IMR-90 (cell line): ENCODE measurements around the gene DUSP16. TPM values are rescaled to one million over a fixed set of nuclear protein-coding genes. Genes with fewer than 3 reads are reported as not detected.

Source experiments
- ATAC-seq: fragments of 200-7000 bp; cut with Tn5 transposase; 2 replicates; pipeline ENCODE4 v1.9.1; 2020; ENCODE audit warnings: low read depth, mild to moderate bottlenecking, moderate library complexity
- BruUV-seq: library from RNA; stranded (reverse); fragments of 400-500 nt; replicated peaks from 2 replicates; lab custom pipeline; 2021; lab: Mats Ljungman, UMichigan
- CTCF ChIA-PET: fragments of 300-600 bp; formaldehyde crosslinking; extraction: SDS; loops from one replicate; lab custom pipeline; 2021; ENCODE audit warnings: antibody characterized with exemption; lab: Yijun Ruan, JAX
- POLR2A ChIA-PET: fragments of 300-600 bp; sonication (Branson Sonifier 250); formaldehyde crosslinking; loops from one replicate; lab custom pipeline; 2022; ENCODE audit warnings: antibody characterized with exemption; ENCODE audit not compliant: unreplicated experiment; lab: Charles Lee
- DNase-seq: peaks from one replicate; pipeline ENCODE4 v3.0.0; 2013
- H2AFZ ChIP-seq: replicated peaks from 2 replicates; pipeline ENCODE3; 2013; ENCODE audit warnings: low read length, mild to moderate bottlenecking; ENCODE audit not compliant: poor library complexity
- H2AK5ac ChIP-seq: 2 replicates; pipeline ENCODE4 v1.6.1; 2013; ENCODE audit warnings: low read depth, low read length, inconsistent platforms
- H2AK9ac ChIP-seq: replicated peaks from 2 replicates; pipeline ENCODE3; 2013; ENCODE audit warnings: mild to moderate bottlenecking, low read depth, low read length, moderate library complexity; ENCODE audit not compliant: poor library complexity
- H2BK120ac ChIP-seq: 2 replicates; pipeline ENCODE4 v1.6.1; 2013; ENCODE audit warnings: low read depth, low read length, inconsistent platforms
- H2BK15ac ChIP-seq: 3 replicates; pipeline ENCODE4 v1.6.1; 2013; ENCODE audit warnings: low read depth, low read length, inconsistent platforms
- H2BK20ac ChIP-seq: 2 replicates; pipeline ENCODE4 v1.6.1; 2013; ENCODE audit warnings: low read depth, mild to moderate bottlenecking, inconsistent platforms, low read length, moderate library complexity
- H2BK5ac ChIP-seq: 2 replicates; pipeline ENCODE4 v1.6.1; 2013; ENCODE audit warnings: mild to moderate bottlenecking, low read depth, low read length, inconsistent platforms; ENCODE audit not compliant: poor library complexity, severe bottlenecking
- H3K14ac ChIP-seq: replicated peaks from 2 replicates; pipeline ENCODE4 v1.6.1; 2013; ENCODE audit warnings: low read depth, low read length, inconsistent platforms
- H3K18ac ChIP-seq: 2 replicates; pipeline ENCODE4 v1.6.1; 2013; ENCODE audit warnings: low read depth, low read length, control low read depth
- H3K23ac ChIP-seq: 2 replicates; pipeline ENCODE4 v1.6.1; 2013; ENCODE audit warnings: low read depth, low read length, inconsistent platforms
- H3K27ac ChIP-seq: 2 replicates; pipeline ENCODE4 v1.5.1; 2013; ENCODE audit warnings: mild to moderate bottlenecking, control low read depth, low read length; ENCODE audit not compliant: insufficient read depth
- H3K27me3 ChIP-seq: 2 replicates; pipeline ENCODE4 v1.6.1; 2013; ENCODE audit warnings: low read length; ENCODE audit not compliant: control insufficient read depth, insufficient read depth
- H3K36me3 ChIP-seq: 2 replicates; pipeline ENCODE4 v1.6.1; 2013; ENCODE audit warnings: low read length, mixed read lengths; ENCODE audit not compliant: control insufficient read depth, insufficient read depth
- H3K4ac ChIP-seq: 2 replicates; pipeline ENCODE4 v1.6.1; 2013; ENCODE audit warnings: low read depth, low read length, inconsistent platforms
- H3K4me1 ChIP-seq: 2 replicates; pipeline ENCODE4 v1.6.1; 2013; ENCODE audit warnings: low read length, mixed read lengths; ENCODE audit not compliant: control insufficient read depth, insufficient read depth
- H3K4me2 ChIP-seq: 2 replicates; pipeline ENCODE4 v1.6.1; 2013; ENCODE audit warnings: low read depth, mild to moderate bottlenecking, control low read depth, low read length, moderate library complexity
- H3K4me3 ChIP-seq: 2 replicates; pipeline ENCODE4 v1.5.1; 2013; ENCODE audit warnings: low read depth, mild to moderate bottlenecking, control low read depth, low read length, moderate library complexity; ENCODE audit not compliant: insufficient read depth
- H3K56ac ChIP-seq: 2 replicates; pipeline ENCODE4 v1.6.1; 2013; ENCODE audit warnings: low read length, inconsistent platforms; ENCODE audit not compliant: insufficient read depth; ENCODE audit errors: extremely low read depth
- H3K79me1 ChIP-seq, 2 experiments: 2 replicates each; pipeline ENCODE4 v1.6.1; 2013; ENCODE audit warnings: low read length in 2 of 2, inconsistent platforms in 1 of 2, low read depth in 1 of 2
- H3K9ac ChIP-seq: 2 replicates; pipeline ENCODE4 v1.6.1; 2013; ENCODE audit warnings: low read depth, low read length, control low read depth
- H3K9me1 ChIP-seq: 2 replicates; pipeline ENCODE4 v1.6.1; 2013; ENCODE audit warnings: low read length, inconsistent platforms; ENCODE audit not compliant: insufficient read depth
- H3K9me3 ChIP-seq: 2 replicates; pipeline ENCODE4 v1.6.1; 2013; ENCODE audit warnings: low read length; ENCODE audit not compliant: control insufficient read depth, insufficient read depth
- H4K20me1 ChIP-seq: 2 replicates; pipeline ENCODE4 v1.6.1; 2013; ENCODE audit warnings: low read length, inconsistent platforms; ENCODE audit not compliant: insufficient read depth
- H4K5ac ChIP-seq: 2 replicates; pipeline ENCODE4 v1.6.1; 2013; ENCODE audit warnings: mild to moderate bottlenecking, low read depth, low read length, control low read depth
- H4K8ac ChIP-seq, 2 experiments: 2 replicates each; pipeline ENCODE4 v1.6.1; 2013; ENCODE audit warnings: low read depth in 2 of 2, low read length in 2 of 2, control low read depth in 1 of 2, inconsistent platforms in 1 of 2
- H4K91ac ChIP-seq: 2 replicates; pipeline ENCODE4 v1.6.1; 2013; ENCODE audit warnings: low read depth, low read length, inconsistent platforms; ENCODE audit not compliant: insufficient read depth
- CEBPB ChIP-seq: IDR thresholded peaks from 2 replicates; pipeline ENCODE4 v1.6.1; 2012; ENCODE audit warnings: low read depth, low read length, improper control_type of control experiment
- CHD1 ChIP-seq: IDR thresholded peaks from 2 replicates; pipeline ENCODE4 v1.6.1; 2012; ENCODE audit warnings: low read depth, low read length, improper control_type of control experiment
- FOS ChIP-seq: fragments of 150-350 bp; IDR thresholded peaks from 2 replicates; pipeline ENCODE4 v1.6.1; 2016; ENCODE audit warnings: low read depth, low read length
- MAFK ChIP-seq: IDR thresholded peaks from 2 replicates; pipeline ENCODE4 v1.6.1; 2012; ENCODE audit warnings: low read depth, low read length, improper control_type of control experiment
- MAZ ChIP-seq: IDR thresholded peaks from 2 replicates; pipeline ENCODE4 v1.6.1; 2012; ENCODE audit warnings: low read depth, mild to moderate bottlenecking, low read length, improper control_type of control experiment, moderate library complexity, borderline replicate concordance
- MXI1 ChIP-seq: IDR thresholded peaks from 2 replicates; pipeline ENCODE4 v1.6.1; 2012; ENCODE audit warnings: low read depth, mild to moderate bottlenecking, low read length, moderate library complexity, borderline replicate concordance
- POLR2A ChIP-seq: IDR thresholded peaks from 2 replicates; pipeline ENCODE4 v1.6.1; 2012; ENCODE audit warnings: mild to moderate bottlenecking, low read depth, low read length
- RAD21 ChIP-seq: IDR thresholded peaks from 2 replicates; pipeline ENCODE4 v1.6.1; 2012; ENCODE audit warnings: low read length, improper control_type of control experiment
- RCOR1 ChIP-seq: IDR thresholded peaks from 2 replicates; pipeline ENCODE4 v1.6.1; 2012; ENCODE audit warnings: mild to moderate bottlenecking, low read length, improper control_type of control experiment; ENCODE audit not compliant: insufficient replicate concordance
- SMC3 ChIP-seq: fragments of 150-350 bp; IDR thresholded peaks from 2 replicates; pipeline ENCODE4 v1.6.1; 2016; ENCODE audit warnings: low read depth, mild to moderate bottlenecking, antibody characterized with exemption, low read length, moderate library complexity
- WGBS, 2 experiments: methylation state at CpG; one replicate each; pipeline versions ENCODE4 v1.1.5 to v1.1.7; 2013; ENCODE audit warnings: missing lambda C conversion rate in 2 of 2; ENCODE audit not compliant: insufficient read length in 1 of 2; ENCODE audit errors: extremely low coverage in 2 of 2; 5-methylcytosine and 5-hydroxymethylcytosine counted together
- dilution Hi-C: fragments of 300-500 bp; cut with HindIII; formaldehyde crosslinking; loops from one replicate; pipeline ENCODE4 v1.14.3; 2018; ENCODE audit warnings: low sequenced_read_pairs; ENCODE audit not compliant: unreplicated experiment
- in situ Hi-C: fragments of 300-500 bp; cut with MboI; formaldehyde crosslinking; loops from 3 replicates; pipeline ENCODE4 v1.14.3; 2019; ENCODE audit warnings: low sequenced_read_pairs, inconsistent platforms, mixed read lengths
- intact Hi-C: fragments of 100-400 bp; cut with micrococcal nuclease; formaldehyde crosslinking; loops from 2 replicates; pipeline ENCODE4 v1.10.0; 2022
- polyA plus RNA-seq, 3 experiments: library from polyadenylated mRNA; depleted of rRNA; stranded (reverse); fragments of >200 nt; gene quantifications; 2 replicates each; pipeline ENCODE4 v1.2.3, GENCODE V29; 2012; ENCODE audit warnings: low replicate concordance in 1 of 3
- total RNA-seq: library from RNA; depleted of rRNA; stranded (reverse); fragments of >200 nt; gene quantifications from 2 replicates; pipeline ENCODE4 v1.2.3, GENCODE V29; 2012
- TF ChIP-seq, protein P1 (sequence below): fragments of 150-350 bp; IDR thresholded peaks from 2 replicates; pipeline ENCODE4 v1.6.1; 2016; ENCODE audit warnings: low read depth, mild to moderate bottlenecking, low read length, moderate library complexity, borderline replicate concordance
- TF ChIP-seq, protein P2 (sequence below): fragments of 150-350 bp; IDR thresholded peaks from 2 replicates; pipeline ENCODE4 v1.6.1; 2017; ENCODE audit warnings: mild to moderate bottlenecking, antibody characterized with exemption, low read length, low read depth
- TF ChIP-seq, protein P3 (sequence below): conservative IDR thresholded peaks from 2 replicates; pipeline ENCODE4 v1.5.1; 2012; ENCODE audit warnings: mild to moderate bottlenecking, low read depth, low read length, improper control_type of control experiment

Gene DUSP16
- total and polyA plus RNA-seq, 2 of the 4 experiments (the other 2 are of a cell fraction), result 4.7 to 10.0 TPM

DNA sequence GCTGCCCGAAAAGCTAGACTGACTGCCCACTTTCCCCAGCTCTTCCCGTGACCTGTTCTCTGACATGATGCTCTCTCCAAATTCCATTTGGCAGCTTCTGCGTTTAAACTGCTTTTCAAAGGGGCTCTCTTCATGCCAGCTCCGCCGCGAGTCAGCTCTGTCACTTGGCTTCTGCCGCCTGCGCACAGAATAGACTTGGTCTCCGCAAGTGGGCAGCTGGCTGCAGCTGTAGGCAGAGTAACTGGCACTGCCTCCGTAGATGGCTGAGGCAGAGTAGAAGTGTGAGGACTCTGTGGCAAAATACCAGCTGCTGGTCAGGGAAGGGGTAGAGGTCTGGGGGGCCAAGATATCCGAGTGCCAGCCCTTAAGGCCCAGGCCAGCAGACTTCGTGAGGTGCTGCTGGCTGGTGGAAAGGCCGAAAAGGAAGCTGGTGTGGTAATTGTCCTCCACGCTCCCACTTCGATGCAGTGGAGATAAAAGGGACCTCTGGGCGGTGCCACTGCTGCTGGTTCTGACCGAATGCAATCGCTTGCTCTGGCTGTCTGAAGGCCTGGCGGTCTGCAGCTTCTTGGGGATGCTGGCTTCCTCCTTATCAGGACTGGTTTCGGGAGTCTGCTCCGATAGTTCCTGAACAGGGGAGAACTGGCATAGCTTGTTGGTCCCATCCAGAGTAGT is 85.7 kb downstream of the DUSP16 start:
- no peak overlapping the region for H3K9ac ChIP-seq
- dilution Hi-C loops (no loop called here), intact Hi-C loops (no loop called here), in situ Hi-C loops (no loop called here)
- ChIA-PET POLR2A (interaction anchor here (0.8 kb wide), 1 partner anchor 29 kb away, joined by 3 read pairs; no protein-coding TSS in a partner anchor), CTCF (interaction anchor here (0.7 to 1.1 kb wide), 2 partner anchors 73 to 370 kb away, joined by 3 read pairs; no protein-coding TSS in a partner anchor)
- H4K8ac ChIP-seq, result no peak overlapping the region
- 96% methylated on average over 15 of the region's 21 CpGs; no CpG with 5 or more reads in 1 of the 2 experiments for WGBS, 2 experiments
- H2BK120ac ChIP-seq, result no peak overlapping the region
- no peak overlapping the region for H2AFZ ChIP-seq
- H4K5ac ChIP-seq, result no peak overlapping the region
- TF ChIP-seq, protein P1, sequence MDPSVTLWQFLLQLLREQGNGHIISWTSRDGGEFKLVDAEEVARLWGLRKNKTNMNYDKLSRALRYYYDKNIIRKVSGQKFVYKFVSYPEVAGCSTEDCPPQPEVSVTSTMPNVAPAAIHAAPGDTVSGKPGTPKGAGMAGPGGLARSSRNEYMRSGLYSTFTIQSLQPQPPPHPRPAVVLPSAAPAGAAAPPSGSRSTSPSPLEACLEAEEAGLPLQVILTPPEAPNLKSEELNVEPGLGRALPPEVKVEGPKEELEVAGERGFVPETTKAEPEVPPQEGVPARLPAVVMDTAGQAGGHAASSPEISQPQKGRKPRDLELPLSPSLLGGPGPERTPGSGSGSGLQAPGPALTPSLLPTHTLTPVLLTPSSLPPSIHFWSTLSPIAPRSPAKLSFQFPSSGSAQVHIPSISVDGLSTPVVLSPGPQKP, result no peak
- TF ChIP-seq CHD1, result no peak
- no peak for TF ChIP-seq CEBPB
- TF ChIP-seq MAFK, result no peak
- TF ChIP-seq, protein P2, sequence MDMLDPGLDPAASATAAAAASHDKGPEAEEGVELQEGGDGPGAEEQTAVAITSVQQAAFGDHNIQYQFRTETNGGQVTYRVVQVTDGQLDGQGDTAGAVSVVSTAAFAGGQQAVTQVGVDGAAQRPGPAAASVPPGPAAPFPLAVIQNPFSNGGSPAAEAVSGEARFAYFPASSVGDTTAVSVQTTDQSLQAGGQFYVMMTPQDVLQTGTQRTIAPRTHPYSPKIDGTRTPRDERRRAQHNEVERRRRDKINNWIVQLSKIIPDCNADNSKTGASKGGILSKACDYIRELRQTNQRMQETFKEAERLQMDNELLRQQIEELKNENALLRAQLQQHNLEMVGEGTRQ, result no peak
- no peak for TF ChIP-seq SMC3
- TF ChIP-seq RAD21, result no peak
- no peak for TF ChIP-seq FOS
- no peak for TF ChIP-seq MAZ
- TF ChIP-seq POLR2A, result no peak
- TF ChIP-seq RCOR1, result no peak
- TF ChIP-seq, protein P3, sequence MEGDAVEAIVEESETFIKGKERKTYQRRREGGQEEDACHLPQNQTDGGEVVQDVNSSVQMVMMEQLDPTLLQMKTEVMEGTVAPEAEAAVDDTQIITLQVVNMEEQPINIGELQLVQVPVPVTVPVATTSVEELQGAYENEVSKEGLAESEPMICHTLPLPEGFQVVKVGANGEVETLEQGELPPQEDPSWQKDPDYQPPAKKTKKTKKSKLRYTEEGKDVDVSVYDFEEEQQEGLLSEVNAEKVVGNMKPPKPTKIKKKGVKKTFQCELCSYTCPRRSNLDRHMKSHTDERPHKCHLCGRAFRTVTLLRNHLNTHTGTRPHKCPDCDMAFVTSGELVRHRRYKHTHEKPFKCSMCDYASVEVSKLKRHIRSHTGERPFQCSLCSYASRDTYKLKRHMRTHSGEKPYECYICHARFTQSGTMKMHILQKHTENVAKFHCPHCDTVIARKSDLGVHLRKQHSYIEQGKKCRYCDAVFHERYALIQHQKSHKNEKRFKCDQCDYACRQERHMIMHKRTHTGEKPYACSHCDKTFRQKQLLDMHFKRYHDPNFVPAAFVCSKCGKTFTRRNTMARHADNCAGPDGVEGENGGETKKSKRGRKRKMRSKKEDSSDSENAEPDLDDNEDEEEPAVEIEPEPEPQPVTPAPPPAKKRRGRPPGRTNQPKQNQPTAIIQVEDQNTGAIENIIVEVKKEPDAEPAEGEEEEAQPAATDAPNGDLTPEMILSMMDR, result no peak
- TF ChIP-seq MXI1, result no peak
- H3K27ac ChIP-seq, result no peak overlapping the region
- H2AK5ac ChIP-seq, result no peak overlapping the region
- no peak overlapping the region for H3K4ac ChIP-seq
- no peaks in the 10 kb centered on the region for H3K9me3 ChIP-seq
- ATAC-seq, result no peak
- peaks cover 19% of the 10 kb centered on the region for H3K36me3 ChIP-seq
- H3K27me3 ChIP-seq, result no peaks in the 10 kb centered on the region
- H3K79me1 ChIP-seq, result peaks cover 4 to 16% of the 10 kb centered on the region in 2 experiments; a peak in 2 of 4 replicates
- no peak overlapping the region for H2AK9ac ChIP-seq
- no peak overlapping the region for H3K23ac ChIP-seq
- no peak overlapping the region for H3K18ac ChIP-seq
- BruUV-seq, result no TSS peak
- H2BK15ac ChIP-seq, result no peak overlapping the region
- no peak overlapping the region for H3K4me3 ChIP-seq
- H3K56ac ChIP-seq, result no peak overlapping the region
- H2BK20ac ChIP-seq, result no peak overlapping the region
- H3K4me1 ChIP-seq, result no peaks in the 10 kb centered on the region
- no peak overlapping the region for H3K14ac ChIP-seq
- H4K20me1 ChIP-seq, result peaks cover 4% of the 10 kb centered on the region; the same call in 1 of the 2 replicates
- peaks cover 3% of the 10 kb centered on the region; the same call in 1 of the 2 replicates for H3K9me1 ChIP-seq
- no peak overlapping the region for H3K4me2 ChIP-seq
- no peak for DNase-seq
- H4K91ac ChIP-seq, result no peak overlapping the region
- H2BK5ac ChIP-seq, result no peak overlapping the region
